HepG2 (cell line): ENCODE results near the gene PRDM10. TPM values are rescaled to one million over a fixed set of nuclear protein-coding genes. Genes with fewer than 3 reads are reported as not detected.

Source experiments
- ARID2 ChIP-seq: sonication (generic); formaldehyde crosslinking; IDR thresholded peaks from 2 replicates; pipeline ENCODE4 v1.8.1; 2022; ENCODE audit warnings: mild to moderate bottlenecking, missing genetic modification reagents, borderline replicate concordance
- BHLHE40 ChIP-seq: IDR thresholded peaks from 2 replicates; pipeline ENCODE4 v1.6.1; 2011; ENCODE audit warnings: low read length, improper control_type of control experiment
- DNMT1 ChIP-seq: sonication (generic); formaldehyde crosslinking; IDR thresholded peaks from 2 replicates; pipeline ENCODE4 v1.5.1; 2020; ENCODE audit warnings: mild to moderate bottlenecking, missing genetic modification reagents
- FOXC1 ChIP-seq: sonication (generic); formaldehyde crosslinking; IDR thresholded peaks from 2 replicates; pipeline ENCODE4 v1.8.0; 2022; ENCODE audit warnings: mild to moderate bottlenecking, missing genetic modification reagents, borderline replicate concordance
- HOXA3 ChIP-seq: sonication (generic); formaldehyde crosslinking; IDR thresholded peaks from 2 replicates; pipeline ENCODE4 v1.5.0; 2020; ENCODE audit warnings: missing genetic modification reagents
- ISL2 ChIP-seq: sonication (generic); formaldehyde crosslinking; IDR thresholded peaks from 2 replicates; pipeline ENCODE4 v1.5.0; 2020; ENCODE audit warnings: missing genetic modification reagents
- MIER3 ChIP-seq: IDR thresholded peaks from 2 replicates; pipeline ENCODE4 v1.6.1; 2016; ENCODE audit warnings: missing compliant biosample characterization, borderline replicate concordance
- MTF1 ChIP-seq: sonication (generic); formaldehyde crosslinking; IDR thresholded peaks from 2 replicates; pipeline ENCODE4 v1.5.0; 2020; ENCODE audit warnings: missing genetic modification reagents
- NKX3-1 ChIP-seq: sonication (generic); formaldehyde crosslinking; IDR thresholded peaks from 2 replicates; pipeline ENCODE4 v1.5.0; 2020; ENCODE audit warnings: missing genetic modification reagents
- SKI ChIP-seq: fragments of 450-650 bp; IDR thresholded peaks from one replicate; pipeline ENCODE4 v1.6.1; 2018; ENCODE audit warnings: mild to moderate bottlenecking; ENCODE audit not compliant: partially characterized antibody
- TAF1 ChIP-seq: sonication (generic); formaldehyde crosslinking; IDR thresholded peaks from 2 replicates; pipeline ENCODE4 v1.4.0; 2020; ENCODE audit warnings: missing genetic modification reagents
- ZNF337 ChIP-seq: sonication (generic); formaldehyde crosslinking; IDR thresholded peaks from 2 replicates; pipeline ENCODE4 v1.5.1; 2020; ENCODE audit warnings: missing genetic modification reagents, low read depth, mild to moderate bottlenecking, borderline replicate concordance
- ZNF607 ChIP-seq: sonication (generic); formaldehyde crosslinking; IDR thresholded peaks from 2 replicates; pipeline ENCODE4 v1.5.1; 2020; ENCODE audit warnings: missing genetic modification reagents, mild to moderate bottlenecking, borderline replicate concordance
- ZNF792 ChIP-seq: IDR thresholded peaks from 2 replicates; pipeline ENCODE4 v1.6.1; 2016
- polyA plus RNA-seq, 8 experiments: library from polyadenylated mRNA; depleted of rRNA in 3 of 8; stranded (reverse) in 7 of 8; unstranded in 1 of 8; fragments of >200 nt; fragmentation: Illumina TruSeq in 4 of 8; extraction: Trizol in 4 of 8; gene quantifications; 2 replicates each; pipeline versions ENCODE4 v1.2.1 to v1.2.3, GENCODE V29; 2011 to 2016; ENCODE audit warnings: low read depth in 4 of 8, missing spikeins in 1 of 8, mixed read lengths in 1 of 8; ENCODE audit not compliant: insufficient read depth in 1 of 8
- total RNA-seq, 5 experiments: library from RNA; depleted of rRNA; stranded (reverse); fragments of >200 nt; fragmentation: Illumina TruSeq; extraction: Trizol; gene quantifications; 2 replicates each; pipeline ENCODE4 v1.2.3, GENCODE V29; 2016; ENCODE audit warnings: low read depth in 1 of 5
- TF ChIP-seq, protein P1 (sequence below): sonication (generic); formaldehyde crosslinking; IDR thresholded peaks from 2 replicates; pipeline ENCODE4 v1.5.0; 2020; ENCODE audit warnings: missing genetic modification reagents
- TF ChIP-seq, protein P2 (sequence below): sonication (generic); formaldehyde crosslinking; IDR thresholded peaks from 2 replicates; pipeline ENCODE4 v1.4.0; 2020; ENCODE audit warnings: missing genetic modification reagents
- TF ChIP-seq, protein P3 (sequence below), 2 experiments: sonication (generic) in 1 of 2; formaldehyde crosslinking in 1 of 2; IDR thresholded peaks; 2 replicates each; pipeline versions ENCODE4 v1.4.0 to v1.6.1; 2018 to 2020; ENCODE audit warnings: missing genetic modification reagents in 2 of 2, borderline replicate concordance in 1 of 2, low read depth in 1 of 2, mild to moderate bottlenecking in 1 of 2, missing biosample characterization in 1 of 2
- TF ChIP-seq, protein P4 (sequence below): sonication (generic); formaldehyde crosslinking; IDR thresholded peaks from 2 replicates; pipeline ENCODE4 v1.5.0; 2020; ENCODE audit warnings: missing genetic modification reagents
- TF ChIP-seq, protein P5 (sequence below), 2 experiments: sonication (generic) in 1 of 2; formaldehyde crosslinking in 1 of 2; IDR thresholded peaks; 2 replicates each; pipeline versions ENCODE4 v1.6.1 to v1.9.0; 2014 to 2022; ENCODE audit warnings: antibody characterized with exemption in 1 of 2, borderline replicate concordance in 1 of 2, inconsistent platforms in 1 of 2, low read depth in 1 of 2, missing genetic modification reagents in 1 of 2

PRDM10 gene
- total and polyA plus RNA-seq, 2 of the 13 experiments (the other 11 are each of a cell fraction or from before 2014, with no cell fraction given), result 5.7 to 5.8 TPM

DNA sequence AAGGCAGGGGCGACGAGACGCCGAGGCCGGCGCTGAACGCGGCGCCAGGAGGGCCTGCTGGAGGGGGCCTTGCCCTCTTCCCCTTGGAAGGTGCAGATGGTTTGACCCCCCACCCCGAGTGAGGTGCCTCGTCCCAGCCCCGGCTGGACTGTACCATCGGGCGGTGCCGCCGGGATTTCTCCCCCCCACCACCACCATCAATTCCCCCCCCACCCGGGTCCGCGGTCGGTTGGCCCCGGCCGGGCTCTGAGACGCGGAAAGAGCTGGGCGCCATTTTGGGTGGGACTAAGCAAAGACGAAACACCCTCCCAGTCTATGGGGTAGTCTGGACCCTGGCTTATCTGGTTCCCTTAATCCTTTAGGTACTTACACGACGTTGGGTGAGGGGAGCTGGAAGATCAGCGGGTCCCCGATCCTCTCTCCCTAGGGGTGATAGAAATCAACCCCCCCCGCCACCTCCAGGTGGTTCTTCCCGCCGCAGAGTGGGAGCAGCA, at the start of gene PRDM10 (continued):
- TF ChIP-seq, protein P1, sequence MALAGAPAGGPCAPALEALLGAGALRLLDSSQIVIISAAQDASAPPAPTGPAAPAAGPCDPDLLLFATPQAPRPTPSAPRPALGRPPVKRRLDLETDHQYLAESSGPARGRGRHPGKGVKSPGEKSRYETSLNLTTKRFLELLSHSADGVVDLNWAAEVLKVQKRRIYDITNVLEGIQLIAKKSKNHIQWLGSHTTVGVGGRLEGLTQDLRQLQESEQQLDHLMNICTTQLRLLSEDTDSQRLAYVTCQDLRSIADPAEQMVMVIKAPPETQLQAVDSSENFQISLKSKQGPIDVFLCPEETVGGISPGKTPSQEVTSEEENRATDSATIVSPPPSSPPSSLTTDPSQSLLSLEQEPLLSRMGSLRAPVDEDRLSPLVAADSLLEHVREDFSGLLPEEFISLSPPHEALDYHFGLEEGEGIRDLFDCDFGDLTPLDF (CRISPR knock-in tag), result no peak
- TF ChIP-seq ZNF792, result peak; percentile 17; the same call in 1 of the 2 replicates
- no peak for TF ChIP-seq ZNF337
- TF ChIP-seq ARID2 (CRISPR knock-in tag), result no peak
- TF ChIP-seq, protein P2, sequence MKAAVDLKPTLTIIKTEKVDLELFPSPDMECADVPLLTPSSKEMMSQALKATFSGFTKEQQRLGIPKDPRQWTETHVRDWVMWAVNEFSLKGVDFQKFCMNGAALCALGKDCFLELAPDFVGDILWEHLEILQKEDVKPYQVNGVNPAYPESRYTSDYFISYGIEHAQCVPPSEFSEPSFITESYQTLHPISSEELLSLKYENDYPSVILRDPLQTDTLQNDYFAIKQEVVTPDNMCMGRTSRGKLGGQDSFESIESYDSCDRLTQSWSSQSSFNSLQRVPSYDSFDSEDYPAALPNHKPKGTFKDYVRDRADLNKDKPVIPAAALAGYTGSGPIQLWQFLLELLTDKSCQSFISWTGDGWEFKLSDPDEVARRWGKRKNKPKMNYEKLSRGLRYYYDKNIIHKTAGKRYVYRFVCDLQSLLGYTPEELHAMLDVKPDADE (CRISPR knock-in tag), result 0 out of 2 replicates have a peak, but pooled peaks have one; percentile 52
- peak; percentile 31; the same call in 1 of the 2 replicates for TF ChIP-seq DNMT1 (CRISPR knock-in tag)
- TF ChIP-seq ZNF607 (CRISPR knock-in tag), result peak; percentile 73; the same call in 1 of the 2 replicates
- peak; percentile 64 for TF ChIP-seq TAF1 (CRISPR knock-in tag)
- TF ChIP-seq SKI, result peak; percentile 62
- peak; percentile 92 for TF ChIP-seq BHLHE40
- TF ChIP-seq MTF1 (CRISPR knock-in tag), result no peak
- TF ChIP-seq, protein P3, sequence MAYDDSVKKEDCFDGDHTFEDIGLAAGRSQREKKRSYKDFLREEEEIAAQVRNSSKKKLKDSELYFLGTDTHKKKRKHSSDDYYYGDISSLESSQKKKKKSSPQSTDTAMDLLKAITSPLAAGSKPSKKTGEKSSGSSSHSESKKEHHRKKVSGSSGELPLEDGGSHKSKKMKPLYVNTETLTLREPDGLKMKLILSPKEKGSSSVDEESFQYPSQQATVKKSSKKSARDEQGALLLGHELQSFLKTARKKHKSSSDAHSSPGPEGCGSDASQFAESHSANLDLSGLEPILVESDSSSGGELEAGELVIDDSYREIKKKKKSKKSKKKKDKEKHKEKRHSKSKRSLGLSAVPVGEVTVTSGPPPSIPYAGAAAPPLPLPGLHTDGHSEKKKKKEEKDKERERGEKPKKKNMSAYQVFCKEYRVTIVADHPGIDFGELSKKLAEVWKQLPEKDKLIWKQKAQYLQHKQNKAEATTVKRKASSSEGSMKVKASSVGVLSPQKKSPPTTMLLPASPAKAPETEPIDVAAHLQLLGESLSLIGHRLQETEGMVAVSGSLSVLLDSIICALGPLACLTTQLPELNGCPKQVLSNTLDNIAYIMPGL (CRISPR knock-in tag; IDR thresholded peaks at IDR 0.05; ENCODE audit: borderline replicate concordance in 1 of 2, low read depth in 1 of 2), result peak; percentile 31 to 69; a peak in 2 of 4 replicates
- TF ChIP-seq NKX3-1, result no peak
- no peak for TF ChIP-seq FOXC1 (CRISPR knock-in tag)
- 0 out of 2 replicates have a peak, but pooled peaks have one; percentile 32 for TF ChIP-seq MIER3 (CRISPR knock-in tag)
- TF ChIP-seq HOXA3 (CRISPR knock-in tag), result peak; percentile 15; the same call in 1 of the 2 replicates
- TF ChIP-seq ISL2 (CRISPR knock-in tag), result 0 out of 2 replicates have a peak, but pooled peaks have one; percentile 35
- TF ChIP-seq, protein P4, sequence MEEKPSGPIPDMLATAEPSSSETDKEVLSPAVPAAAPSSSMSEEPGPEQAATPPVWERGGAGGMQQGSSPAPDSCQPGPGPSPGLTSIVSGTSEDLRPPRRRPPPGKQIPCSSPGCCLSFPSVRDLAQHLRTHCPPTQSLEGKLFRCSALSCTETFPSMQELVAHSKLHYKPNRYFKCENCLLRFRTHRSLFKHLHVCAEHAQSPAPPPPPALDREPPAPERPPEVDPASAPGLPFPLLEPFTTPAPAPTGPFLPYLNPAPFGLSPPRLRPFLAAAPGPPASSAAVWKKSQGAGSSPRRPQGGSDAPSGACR (CRISPR knock-in tag), result 0 out of 2 replicates have a peak, but pooled peaks have one; percentile 20
- TF ChIP-seq, protein P5, sequence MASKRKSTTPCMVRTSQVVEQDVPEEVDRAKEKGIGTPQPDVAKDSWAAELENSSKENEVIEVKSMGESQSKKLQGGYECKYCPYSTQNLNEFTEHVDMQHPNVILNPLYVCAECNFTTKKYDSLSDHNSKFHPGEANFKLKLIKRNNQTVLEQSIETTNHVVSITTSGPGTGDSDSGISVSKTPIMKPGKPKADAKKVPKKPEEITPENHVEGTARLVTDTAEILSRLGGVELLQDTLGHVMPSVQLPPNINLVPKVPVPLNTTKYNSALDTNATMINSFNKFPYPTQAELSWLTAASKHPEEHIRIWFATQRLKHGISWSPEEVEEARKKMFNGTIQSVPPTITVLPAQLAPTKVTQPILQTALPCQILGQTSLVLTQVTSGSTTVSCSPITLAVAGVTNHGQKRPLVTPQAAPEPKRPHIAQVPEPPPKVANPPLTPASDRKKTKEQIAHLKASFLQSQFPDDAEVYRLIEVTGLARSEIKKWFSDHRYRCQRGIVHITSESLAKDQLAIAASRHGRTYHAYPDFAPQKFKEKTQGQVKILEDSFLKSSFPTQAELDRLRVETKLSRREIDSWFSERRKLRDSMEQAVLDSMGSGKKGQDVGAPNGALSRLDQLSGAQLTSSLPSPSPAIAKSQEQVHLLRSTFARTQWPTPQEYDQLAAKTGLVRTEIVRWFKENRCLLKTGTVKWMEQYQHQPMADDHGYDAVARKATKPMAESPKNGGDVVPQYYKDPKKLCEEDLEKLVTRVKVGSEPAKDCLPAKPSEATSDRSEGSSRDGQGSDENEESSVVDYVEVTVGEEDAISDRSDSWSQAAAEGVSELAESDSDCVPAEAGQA (IDR thresholded peaks at IDR 0.05; ENCODE audit: low read depth), result peak; percentile 42; the same call in 1 of the 2 replicates
- TF ChIP-seq, protein P5 (CRISPR knock-in tag; IDR thresholded peaks at IDR 0.05; ENCODE audit: borderline replicate concordance), result no peak
